Neural progenitor cell (in vitro differentiated cells): ENCODE results near the gene MUC12.

Experiments used
- EZH2 ChIP-seq: fragments of 200-600 bp; sonication (generic); IDR thresholded peaks from 2 replicates; pipeline ENCODE4 v1.6.1; 2017; ENCODE audit warnings: antibody characterized with exemption, mild to moderate bottlenecking, moderate library complexity
- EZH2phosphoT487 ChIP-seq: fragments of 200-600 bp; sonication (generic); IDR thresholded peaks from 2 replicates; pipeline ENCODE4 v1.6.1; 2017; ENCODE audit warnings: antibody characterized with exemption
- TF ChIP-seq, protein P1 (sequence below): fragments of 200-600 bp; sonication (generic); IDR thresholded peaks from 2 replicates; pipeline ENCODE4 v1.5.1; 2017; ENCODE audit warnings: antibody characterized with exemption, mild to moderate bottlenecking

DNA sequence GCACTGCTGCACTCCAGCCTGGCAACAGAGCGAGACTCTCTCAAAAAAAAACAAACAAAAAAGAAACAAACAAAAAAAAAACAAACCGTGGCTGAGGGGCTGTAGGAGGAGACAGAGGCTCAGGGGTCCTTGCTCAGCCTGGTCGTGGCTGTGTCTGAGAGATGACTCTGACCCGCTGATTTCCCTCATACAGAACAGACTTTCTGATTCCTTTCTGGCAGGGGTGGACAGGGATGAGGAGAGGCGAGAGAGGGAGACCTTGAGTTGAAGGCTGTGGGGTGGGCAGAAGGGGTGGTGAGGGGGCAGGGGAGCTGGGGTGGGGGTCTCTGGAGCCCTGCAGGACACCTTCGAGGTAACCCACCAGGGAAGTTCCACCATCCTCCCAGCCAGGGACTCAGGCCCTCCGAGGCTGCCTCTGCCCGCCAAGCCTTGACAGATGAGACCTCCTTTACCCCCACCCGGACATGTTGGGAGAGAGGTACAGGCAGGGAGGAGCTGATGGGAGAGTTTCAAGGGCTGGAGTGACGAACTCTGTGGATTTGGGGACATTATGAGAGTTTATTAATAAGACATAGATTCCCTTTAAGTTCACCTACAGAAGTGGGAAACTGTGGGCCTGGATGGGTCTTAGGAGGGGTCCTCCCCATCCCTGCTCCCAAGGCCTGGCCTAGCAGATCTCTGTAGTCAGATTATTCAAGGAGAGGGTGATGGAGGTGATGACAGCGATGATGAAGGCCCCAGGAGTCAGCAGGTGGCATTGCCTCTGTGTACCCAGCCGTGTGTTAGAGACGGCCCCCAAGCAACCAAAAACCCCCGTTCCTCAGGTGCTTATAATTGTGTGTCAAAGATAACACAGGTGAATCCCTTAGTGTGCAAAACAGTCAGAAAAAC is 2.0 kb downstream of the MUC12 start:
- TF ChIP-seq, protein P1, sequence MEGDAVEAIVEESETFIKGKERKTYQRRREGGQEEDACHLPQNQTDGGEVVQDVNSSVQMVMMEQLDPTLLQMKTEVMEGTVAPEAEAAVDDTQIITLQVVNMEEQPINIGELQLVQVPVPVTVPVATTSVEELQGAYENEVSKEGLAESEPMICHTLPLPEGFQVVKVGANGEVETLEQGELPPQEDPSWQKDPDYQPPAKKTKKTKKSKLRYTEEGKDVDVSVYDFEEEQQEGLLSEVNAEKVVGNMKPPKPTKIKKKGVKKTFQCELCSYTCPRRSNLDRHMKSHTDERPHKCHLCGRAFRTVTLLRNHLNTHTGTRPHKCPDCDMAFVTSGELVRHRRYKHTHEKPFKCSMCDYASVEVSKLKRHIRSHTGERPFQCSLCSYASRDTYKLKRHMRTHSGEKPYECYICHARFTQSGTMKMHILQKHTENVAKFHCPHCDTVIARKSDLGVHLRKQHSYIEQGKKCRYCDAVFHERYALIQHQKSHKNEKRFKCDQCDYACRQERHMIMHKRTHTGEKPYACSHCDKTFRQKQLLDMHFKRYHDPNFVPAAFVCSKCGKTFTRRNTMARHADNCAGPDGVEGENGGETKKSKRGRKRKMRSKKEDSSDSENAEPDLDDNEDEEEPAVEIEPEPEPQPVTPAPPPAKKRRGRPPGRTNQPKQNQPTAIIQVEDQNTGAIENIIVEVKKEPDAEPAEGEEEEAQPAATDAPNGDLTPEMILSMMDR = no peak
- TF ChIP-seq EZH2 = no peak
- no peak for TF ChIP-seq EZH2phosphoT487
